Activated T-helper 1 cell treated with Interleukin-2 at 50 U/mL for 16 hours (primary cell): ENCODE results near the gene WFIKKN2.
"Not testable (repeated sequence)": the region's sequence is repeated elsewhere in the genome, so short reads cannot be mapped to it uniquely, and the experiment has no call there.

Experiments
- DNase-seq: peaks from one replicate; pipeline ENCODE4 v3.0.0-alpha.2; 2020; ENCODE audit warnings: low read depth

The WFIKKN2 gene

GRCh38 chr17:50855708-50856330 is 20.4 kb downstream of the WFIKKN2 start:
- DNase-seq: no peak

GRCh38 chr17:50856431-50856830 is 21.0 kb downstream of the WFIKKN2 start:
- no peak for DNase-seq

- DNase-seq: no peak
These were observed 23.3 kb downstream of the WFIKKN2 start for GRCh38 chr17:50858486-50859225.

- DNase-seq: not testable (repeated sequence)
These were observed 24.3 kb downstream of the WFIKKN2 start for GRCh38 chr17:50859727-50860126.

- no peak for DNase-seq
These were observed 25.9 kb downstream of the WFIKKN2 start for GRCh38 chr17:50861334-50861676.

- no peak for DNase-seq
These were observed 26.6 kb downstream of the WFIKKN2 start for GRCh38 chr17:50861822-50862528.

- DNase-seq: no peak
These were observed 27.9 kb downstream of the WFIKKN2 start for GRCh38 chr17:50863221-50863843.

- no peak for DNase-seq
These were observed 28.5 kb downstream of the WFIKKN2 start for GRCh38 chr17:50863931-50864330.

GRCh38 chr17:50864747-50865059 is 29.3 kb downstream of the WFIKKN2 start:
- no peak for DNase-seq

- DNase-seq: peak; percentile 23
These were observed 29.9 kb downstream of the WFIKKN2 start for GRCh38 chr17:50865060-50865867.

- DNase-seq: no peak
These were observed 30.5 kb downstream of the WFIKKN2 start for GRCh38 chr17:50865868-50866260.

- DNase-seq: peak; percentile 97
These were observed 31.0 kb downstream of the WFIKKN2 start, which contains the start of gene TOB1 for GRCh38 chr17:50866261-50866949. Gene TOB1 (minus strand): TSS chr17:50866354. CDS start chr17:50864017, 2,337 bp downstream.

GRCh38 chr17:50866950-50867362 is 31.6 kb downstream of the WFIKKN2 start:
- peak; percentile 48 for DNase-seq

GRCh38 chr17:50867363-50868139 is 32.2 kb downstream of the WFIKKN2 start:
- DNase-seq: peak; percentile 73

GRCh38 chr17:50868140-50868438 is 32.7 kb downstream of the WFIKKN2 start:
- no peak for DNase-seq

GRCh38 chr17:50868602-50869001 is 33.2 kb downstream of the WFIKKN2 start:
- DNase-seq: no peak

GRCh38 chr17:50871364-50871763 is 36.0 kb downstream of the WFIKKN2 start:
- DNase-seq: no peak

- no peak for DNase-seq
These were observed 36.5 kb downstream of the WFIKKN2 start for GRCh38 chr17:50871898-50872297.

GRCh38 chr17:50872710-50873424 is 37.5 kb downstream of the WFIKKN2 start:
- peak; percentile 19 for DNase-seq

GRCh38 chr17:50875074-50875473 is 39.7 kb downstream of the WFIKKN2 start:
- DNase-seq: no peak
